ENCODE results near the gene UHRF1.

GRCh38 chr19:4897146-4897545 lies 12.2 kb upstream of the UHRF1 start:
- TF ChIP-seq SUZ12 (IDR thresholded peaks at IDR 0.05; ENCODE audit: extremely low read depth, insufficient read depth, insufficient read length), result no peak
- no peak for TF ChIP-seq ZNF274 (IDR thresholded peaks at IDR 0.05; ENCODE audit: low read depth, low read length)
- no peak for TF ChIP-seq YY1 (IDR thresholded peaks at IDR 0.05; ENCODE audit: insufficient read depth, insufficient read length)
